ENCODE data around the gene GMPPA. TPM values are rescaled to one million over a fixed set of nuclear protein-coding genes. Genes with fewer than 3 reads are reported as not detected.

The GMPPA gene
- total RNA-seq, 1 donor from 2014 or later: 30.2 TPM

- Mint-ChIP-seq H3K27ac (ENCODE audit: unreplicated experiment) (no peak overlapping the region), H3K4me3 (ENCODE audit: unreplicated experiment) (no peak overlapping the region), H3K27me3 (ENCODE audit: unreplicated experiment) (peaks cover 13% of the 10 kb centered on the region), H3K9me3 (ENCODE audit: unreplicated experiment) (no peaks in the 10 kb centered on the region), H3K36me3 (ENCODE audit: low read depth, unreplicated experiment) (peaks cover 2% of the 10 kb centered on the region), H3K4me1 (ENCODE audit: unreplicated experiment) (peaks cover 2% of the 10 kb centered on the region)
- DNase-seq (ENCODE audit: low spot score): no peak
- TF ChIP-seq CTCF (IDR thresholded peaks at IDR 0.05; ENCODE audit: unreplicated experiment): no peak
Observed at GRCh38 chr2:219471476-219472371, 27.0 kb upstream of the GMPPA start.

GRCh38 chr2:219472629-219473187 is 26.0 kb upstream of the GMPPA start:
- no peak overlapping the region for H3K4me3 Mint-ChIP-seq (ENCODE audit: unreplicated experiment)
- no peak for DNase-seq (ENCODE audit: low spot score)
- no peaks in the 10 kb centered on the region for H3K36me3 Mint-ChIP-seq (ENCODE audit: low read depth, unreplicated experiment)
- peaks cover 12% of the 10 kb centered on the region for H3K27me3 Mint-ChIP-seq (ENCODE audit: unreplicated experiment)
- H3K27ac Mint-ChIP-seq (ENCODE audit: unreplicated experiment): no peak overlapping the region
- peaks cover 2% of the 10 kb centered on the region for H3K4me1 Mint-ChIP-seq (ENCODE audit: unreplicated experiment)
- H3K9me3 Mint-ChIP-seq (ENCODE audit: unreplicated experiment): no peaks in the 10 kb centered on the region
- TF ChIP-seq CTCF (IDR thresholded peaks at IDR 0.05; ENCODE audit: unreplicated experiment): no peak

GRCh38 chr2:219473511-219473910 is 25.2 kb upstream of the GMPPA start:
- Mint-ChIP-seq H3K27me3 (ENCODE audit: unreplicated experiment) (peaks cover 12% of the 10 kb centered on the region), H3K9me3 (ENCODE audit: unreplicated experiment) (no peaks in the 10 kb centered on the region), H3K36me3 (ENCODE audit: low read depth, unreplicated experiment) (no peaks in the 10 kb centered on the region), H3K27ac (ENCODE audit: unreplicated experiment) (peak overlapping the region; percentile 67), H3K4me1 (ENCODE audit: unreplicated experiment) (peaks cover 2% of the 10 kb centered on the region), H3K4me3 (ENCODE audit: unreplicated experiment) (no peak overlapping the region)
- TF ChIP-seq CTCF (IDR thresholded peaks at IDR 0.05; ENCODE audit: unreplicated experiment): no peak
- no peak for DNase-seq (ENCODE audit: low spot score)

- TF ChIP-seq CTCF (IDR thresholded peaks at IDR 0.05; ENCODE audit: unreplicated experiment): no peak
- Mint-ChIP-seq H3K9me3 (ENCODE audit: unreplicated experiment) (no peaks in the 10 kb centered on the region), H3K27ac (ENCODE audit: unreplicated experiment) (no peak overlapping the region), H3K27me3 (ENCODE audit: unreplicated experiment) (peaks cover 12% of the 10 kb centered on the region), H3K36me3 (ENCODE audit: low read depth, unreplicated experiment) (no peaks in the 10 kb centered on the region), H3K4me1 (ENCODE audit: unreplicated experiment) (peaks cover 2% of the 10 kb centered on the region), H3K4me3 (ENCODE audit: unreplicated experiment) (no peak overlapping the region)
- DNase-seq (ENCODE audit: low spot score): no peak
Observed at GRCh38 chr2:219474285-219475060, 24.2 kb upstream of the GMPPA start.
